ENCODE data around the gene ZNF77.
A peak's percentile ranks its signal among the peaks of the same experiment; 100 is the strongest.
"Not testable (repeated sequence)": the region's sequence is repeated elsewhere in the genome, so short reads cannot be mapped to it uniquely, and the experiment has no call there.

ZNF77 gene

DNA sequence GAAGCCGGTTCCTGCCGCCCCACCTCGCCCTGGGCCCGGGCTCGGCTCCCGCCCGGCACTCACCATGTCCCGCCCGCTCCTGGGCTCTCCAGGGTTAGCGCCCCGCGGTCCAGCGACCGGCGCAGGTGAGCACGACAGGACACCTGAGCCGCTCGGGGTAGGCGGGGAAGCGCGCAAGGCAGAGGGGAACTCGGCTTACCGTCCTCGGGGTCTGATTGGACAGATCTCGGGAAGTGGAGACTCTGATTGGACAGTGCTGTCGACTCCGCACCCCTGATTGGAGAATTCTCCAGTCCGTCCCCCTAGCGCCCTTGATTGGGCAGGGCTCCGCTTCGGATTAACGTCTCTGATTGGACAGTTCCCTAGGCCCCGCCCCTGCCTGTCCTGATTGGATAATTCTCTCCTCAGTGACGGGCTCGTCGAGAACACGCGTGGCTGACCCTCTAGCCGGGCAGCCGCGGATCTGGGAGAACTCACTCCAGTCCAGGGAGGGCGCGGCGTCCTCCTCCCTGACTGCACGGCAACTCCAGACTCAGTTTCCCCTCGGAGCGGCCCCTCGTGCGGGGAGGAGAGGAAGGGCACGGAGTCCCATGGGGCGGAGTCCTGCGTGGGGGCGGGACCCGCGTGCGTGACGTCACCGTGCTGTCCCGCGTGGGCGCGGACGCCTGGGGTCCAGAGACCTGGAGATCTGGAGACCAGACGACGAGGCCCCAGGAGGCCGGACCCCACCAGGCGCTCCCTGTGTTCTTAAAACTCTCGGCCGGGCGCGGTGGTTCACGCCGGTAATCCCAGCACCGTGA is at the start of gene ZNF77:
TSS of gene ZNF77 (minus strand) at position 197 of the 800 bp plus-strand sequence. CDS start at position 66, 131 bp downstream.
- peak; percentile 95 for DNase-seq (ENCODE audit: low read depth)

DNA sequence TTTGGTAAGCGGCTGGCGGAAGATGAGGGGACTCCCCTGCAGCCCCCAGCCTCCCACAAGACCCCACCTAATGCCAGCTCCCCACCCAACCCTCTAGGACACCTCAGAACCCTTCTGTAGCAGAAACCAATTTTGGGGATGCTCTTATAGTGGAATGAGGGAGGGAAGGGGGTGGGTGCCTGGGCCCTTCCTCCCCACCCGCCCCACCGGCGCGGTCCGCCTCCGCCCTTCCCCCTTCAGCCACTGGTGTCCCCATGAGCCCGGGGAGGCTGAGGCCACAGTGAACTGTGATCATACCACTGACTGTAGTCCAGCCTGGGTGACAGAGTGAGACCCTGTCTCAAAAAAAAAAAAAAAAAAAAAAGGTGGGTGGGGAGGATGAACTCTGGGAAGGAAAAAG is 48.8 kb upstream of the ZNF77 start:
- DNase-seq (ENCODE audit: low read depth): no peak

DNA sequence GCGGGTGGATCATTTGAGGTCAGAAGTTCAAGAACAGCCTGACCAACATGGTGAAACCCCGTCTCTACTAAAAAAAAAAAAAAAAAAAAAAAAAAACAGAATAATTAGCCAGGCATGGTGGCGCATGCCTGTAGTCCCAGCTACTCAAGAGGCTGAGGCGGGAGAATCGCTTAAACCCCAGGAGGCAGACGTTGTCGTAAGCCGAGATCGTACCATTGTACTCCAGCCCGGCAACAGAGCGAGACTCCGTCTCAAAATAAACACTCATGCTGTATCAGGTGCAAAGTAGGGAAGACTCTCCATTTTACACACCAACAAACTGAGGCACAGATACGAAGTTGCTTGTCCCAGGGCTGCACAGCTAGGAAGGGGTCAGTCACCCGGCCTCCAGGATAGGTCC is 48.2 kb upstream of the ZNF77 start:
- DNase-seq (ENCODE audit: low read depth): no peak

DNA sequence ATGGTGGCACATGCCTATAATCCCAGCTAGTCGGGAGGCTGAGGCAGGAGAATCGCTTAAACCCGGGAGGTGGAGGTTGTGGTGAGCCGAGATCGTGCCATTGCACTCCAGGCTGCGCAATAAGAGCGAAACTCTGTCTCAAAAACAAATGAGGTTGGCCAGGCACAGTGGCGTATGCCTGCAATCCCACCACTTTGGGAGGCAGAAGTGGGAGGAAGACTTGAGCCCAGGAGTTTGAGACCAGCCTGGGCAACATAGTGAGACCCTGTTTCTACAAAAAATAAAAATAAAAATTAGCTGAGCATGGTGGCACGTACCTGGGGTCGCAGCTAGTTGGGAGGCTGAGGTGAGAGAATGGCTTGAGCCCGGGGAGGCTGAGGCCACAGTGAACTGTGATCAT is 47.6 kb upstream of the ZNF77 start:
- not testable (repeated sequence) for DNase-seq (ENCODE audit: low read depth)

DNA sequence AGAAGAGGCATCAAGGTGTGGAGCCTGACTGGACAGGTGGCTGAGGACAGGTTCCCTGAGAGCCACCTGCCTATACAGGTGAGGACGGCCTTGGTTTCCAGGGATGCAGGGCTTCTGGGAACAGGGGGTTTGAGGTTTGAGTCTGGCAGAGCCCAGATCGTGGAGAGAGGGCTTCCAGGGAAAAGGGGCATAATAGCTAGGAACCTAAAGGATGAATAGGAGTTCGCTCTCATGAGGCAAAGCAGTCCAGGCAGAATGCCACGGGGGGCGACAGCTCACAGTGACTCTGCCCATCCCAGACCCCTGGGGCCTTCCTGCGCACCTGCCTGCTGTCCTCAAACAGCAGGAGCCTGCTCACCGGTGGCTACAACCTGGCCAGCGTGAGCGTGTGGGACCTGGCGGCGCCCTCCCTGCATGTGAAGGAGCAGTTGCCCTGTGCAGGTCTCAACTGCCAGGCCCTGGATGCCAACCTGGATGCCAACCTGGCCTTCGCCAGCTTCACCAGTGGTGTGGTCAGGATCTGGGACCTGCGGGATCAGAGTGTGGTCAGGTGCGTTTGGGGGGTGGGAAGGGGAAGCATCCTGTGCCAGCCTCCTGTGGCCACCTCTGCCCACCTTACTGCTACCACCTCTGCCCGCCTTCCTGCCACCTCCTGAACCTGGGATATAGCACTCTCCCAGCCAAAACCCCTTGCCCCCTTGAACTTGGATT is 44.6 kb upstream of the ZNF77 start:
- no peak for DNase-seq (ENCODE audit: low read depth)

DNA sequence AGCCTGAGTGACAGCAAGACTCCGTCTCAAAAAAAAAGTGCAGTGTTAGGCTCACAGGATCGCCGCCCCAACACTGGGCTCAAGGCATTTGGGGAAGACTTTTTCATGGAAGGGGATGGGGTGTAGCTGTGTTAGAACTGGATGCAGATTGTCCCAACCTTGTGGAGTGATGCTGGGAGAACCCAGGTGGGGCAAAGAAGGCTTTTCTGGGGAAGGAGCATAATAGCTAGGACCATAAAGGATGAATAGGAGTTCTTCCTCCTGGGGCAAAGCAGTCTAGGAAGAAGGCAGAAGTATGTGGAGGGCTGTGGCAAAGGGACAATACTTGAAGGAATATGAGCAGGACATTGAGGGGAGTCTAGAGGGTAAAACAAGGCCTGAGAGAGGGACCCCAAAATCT is 43.8 kb upstream of the ZNF77 start:
- DNase-seq (ENCODE audit: low read depth): no peak

DNA sequence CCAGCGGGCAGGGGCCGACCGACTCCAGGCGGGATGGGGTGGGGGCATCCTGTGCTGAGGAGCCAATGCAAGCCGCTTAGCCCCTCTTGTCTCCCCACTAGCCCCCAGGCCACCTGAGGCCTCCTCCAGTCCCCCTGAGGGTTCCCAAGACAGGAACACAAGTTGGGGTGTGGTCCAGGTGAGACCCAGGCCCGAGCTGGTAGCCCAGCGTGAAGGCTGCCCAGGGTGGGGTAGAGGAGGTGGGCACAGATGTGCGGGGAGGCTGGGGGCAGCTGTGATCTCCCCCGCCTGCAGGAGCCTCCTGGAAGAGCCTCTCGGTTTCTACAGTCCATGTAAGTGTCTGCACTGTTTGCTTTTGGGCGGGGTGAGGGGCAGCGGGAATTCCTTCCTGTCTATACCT is 43.0 kb upstream of the ZNF77 start:
- no peak for DNase-seq (ENCODE audit: low read depth)

DNA sequence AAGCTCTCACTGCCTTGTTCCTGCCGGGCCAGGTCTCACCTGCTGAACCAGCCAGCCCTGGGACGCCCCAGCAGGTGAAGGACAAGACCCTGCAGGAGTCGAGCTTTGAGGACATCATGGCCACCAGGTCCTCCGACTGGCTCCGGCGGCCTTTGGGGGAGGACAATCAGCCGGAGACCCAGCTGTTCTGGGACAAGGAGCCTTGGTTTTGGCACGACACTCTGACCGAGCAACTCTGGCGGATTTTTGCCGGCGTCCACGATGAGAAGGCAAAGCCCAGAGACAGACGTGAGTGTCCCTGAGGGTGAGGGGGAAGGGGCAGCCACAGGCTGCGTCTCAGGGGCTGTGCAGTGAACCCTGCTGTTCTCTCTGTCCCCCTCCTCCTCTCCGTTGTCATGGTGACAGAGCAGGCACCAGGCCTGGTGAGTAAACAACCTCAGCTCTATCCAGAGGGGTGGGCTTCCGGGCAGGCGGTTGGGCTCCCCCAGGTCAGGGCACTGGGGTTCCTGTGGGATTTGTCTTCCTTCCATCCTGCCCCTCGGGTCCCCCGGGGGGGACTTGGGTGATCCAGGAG is 42.3 kb upstream of the ZNF77 start:
- DNase-seq (ENCODE audit: low read depth): no peak

DNA sequence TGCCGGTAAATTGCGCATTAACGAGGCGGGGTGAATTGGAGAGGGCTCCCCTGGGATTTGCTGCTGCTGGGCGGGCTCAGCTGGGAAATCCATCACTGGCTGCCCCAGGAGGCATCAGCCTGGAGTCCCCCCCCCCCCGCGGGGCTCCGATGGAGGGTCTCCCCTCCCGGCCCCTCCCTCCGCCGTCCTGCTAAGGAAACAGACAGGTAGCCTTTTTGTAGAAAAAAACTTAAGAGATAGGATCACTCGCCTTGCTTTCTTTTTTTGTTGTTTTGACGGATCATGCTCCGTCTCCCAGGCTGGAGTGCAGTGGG is 39.4 kb upstream of the ZNF77 start:
- DNase-seq (ENCODE audit: low read depth): no peak

DNA sequence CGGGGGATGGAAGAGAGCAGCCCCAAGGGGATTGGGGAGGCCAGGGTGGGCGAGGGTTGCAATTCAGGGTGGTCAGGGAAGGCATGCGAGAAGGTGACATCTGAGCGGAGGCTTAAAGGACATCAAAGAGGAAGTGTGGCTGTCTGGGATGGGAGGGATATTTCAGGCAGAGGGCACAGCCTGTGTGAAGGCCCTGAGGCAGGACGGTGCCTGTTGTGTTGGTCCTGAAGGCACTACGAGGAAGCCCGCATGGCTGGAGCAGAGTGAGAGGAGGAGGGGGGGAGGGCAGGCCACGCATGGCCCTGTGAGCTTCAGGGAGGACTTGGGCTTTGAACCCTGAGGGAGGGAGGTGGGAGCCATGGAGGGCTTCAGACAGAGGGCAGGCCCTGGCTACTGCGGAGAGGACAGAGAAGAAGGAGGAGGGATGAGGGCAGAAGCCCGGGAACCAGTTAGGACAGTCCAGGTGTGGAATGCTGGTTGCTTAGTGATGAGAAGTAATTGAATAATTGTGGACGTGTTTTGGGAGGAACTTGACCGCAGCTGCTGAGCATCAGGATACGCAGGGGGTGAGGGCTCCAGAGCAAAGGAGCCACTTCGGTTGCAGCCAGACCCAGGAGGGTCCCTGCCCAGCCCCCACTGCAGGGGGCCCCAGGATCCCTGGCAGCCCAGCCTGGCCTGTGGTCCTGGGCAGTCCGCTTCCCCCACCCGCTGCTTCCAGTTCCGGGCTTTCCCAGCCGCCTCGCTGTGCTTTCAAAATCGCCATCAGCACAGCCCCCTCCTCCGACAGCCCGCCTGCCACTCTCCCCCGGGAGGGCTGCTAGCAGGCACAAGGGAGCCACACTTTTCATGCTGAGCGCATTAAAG is 38.8 kb upstream of the ZNF77 start:
- no peak for DNase-seq (ENCODE audit: low read depth)

DNA sequence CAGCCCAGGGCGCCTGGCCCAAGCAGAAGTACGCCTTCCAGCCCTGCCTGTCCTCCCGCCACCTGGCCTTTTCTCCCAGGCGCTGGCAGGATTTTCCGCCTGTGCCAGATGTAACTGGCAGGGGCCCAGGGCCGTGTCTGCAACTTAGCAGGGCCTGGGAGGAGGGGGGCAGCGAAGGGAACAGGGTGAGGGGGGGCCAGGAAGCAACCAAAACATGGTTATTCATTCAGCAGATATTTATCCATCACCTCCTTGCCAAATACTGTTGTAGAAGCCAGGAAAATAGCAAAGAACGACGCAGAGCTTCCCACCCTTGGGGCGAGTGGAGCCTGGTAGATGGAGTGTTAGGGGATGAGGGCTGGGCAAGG is 38.2 kb upstream of the ZNF77 start:
- no peak for DNase-seq (ENCODE audit: low read depth)

DNA sequence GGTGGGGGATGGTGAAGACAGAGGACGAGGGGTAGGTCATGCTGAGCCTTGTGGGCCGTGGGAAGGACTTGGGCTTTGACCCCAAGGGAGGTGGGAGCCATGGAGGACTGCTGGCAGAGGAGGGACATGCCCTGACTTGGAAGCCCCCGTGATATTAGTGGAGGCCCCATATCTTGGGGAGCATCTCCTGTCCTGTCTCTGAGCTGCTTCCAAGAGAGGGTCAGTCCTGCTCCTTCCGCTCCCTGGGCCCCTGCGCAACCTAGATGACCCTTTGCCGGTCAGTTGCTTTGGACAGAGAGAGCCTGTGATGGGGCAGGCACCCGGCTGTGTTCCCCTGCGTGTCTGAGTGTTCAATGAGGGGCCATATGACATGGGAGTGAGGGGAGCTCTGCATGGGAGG is 37.8 kb upstream of the ZNF77 start:
- DNase-seq (ENCODE audit: low read depth): no peak

DNA sequence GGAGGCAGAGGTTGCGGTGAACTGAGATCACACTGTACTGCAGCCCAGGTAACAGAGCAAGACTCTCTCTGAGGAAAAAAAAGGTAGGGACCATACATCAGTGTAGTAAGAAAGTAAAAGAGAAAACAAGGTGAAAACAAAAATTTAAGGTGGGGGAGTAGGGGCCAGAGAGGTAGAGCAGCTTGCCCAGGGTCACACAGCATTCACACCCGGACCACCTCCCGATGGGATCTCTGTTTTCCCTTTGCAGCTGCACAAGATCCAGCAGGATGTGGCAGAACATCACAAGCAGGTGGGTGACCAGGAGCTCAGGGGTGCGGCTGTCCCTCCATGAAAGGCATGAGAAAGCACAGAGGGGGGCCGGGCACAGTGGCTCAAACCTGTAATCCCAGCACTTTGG is 37.1 kb upstream of the ZNF77 start:
- no peak for DNase-seq (ENCODE audit: low read depth)

DNA sequence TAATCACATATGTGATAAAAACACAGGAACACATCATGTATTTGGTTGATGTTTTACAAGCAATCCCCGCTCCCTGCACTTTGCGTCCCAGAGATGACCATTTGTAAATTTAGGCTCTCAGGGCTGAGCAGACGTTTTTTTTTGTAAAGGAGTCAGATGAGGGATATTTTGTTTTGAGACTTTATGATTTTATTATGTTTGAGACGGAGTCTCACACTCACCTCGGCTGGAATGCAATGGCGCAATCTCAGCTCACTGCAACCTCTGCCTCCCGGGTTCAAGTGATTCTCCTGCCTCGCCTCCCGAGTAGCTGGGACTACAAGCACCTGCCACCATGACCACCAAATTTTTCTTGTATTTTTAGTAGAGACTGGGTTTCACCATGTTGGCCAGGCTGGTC is 34.0 kb upstream of the ZNF77 start:
- DNase-seq (ENCODE audit: low read depth): no peak

DNA sequence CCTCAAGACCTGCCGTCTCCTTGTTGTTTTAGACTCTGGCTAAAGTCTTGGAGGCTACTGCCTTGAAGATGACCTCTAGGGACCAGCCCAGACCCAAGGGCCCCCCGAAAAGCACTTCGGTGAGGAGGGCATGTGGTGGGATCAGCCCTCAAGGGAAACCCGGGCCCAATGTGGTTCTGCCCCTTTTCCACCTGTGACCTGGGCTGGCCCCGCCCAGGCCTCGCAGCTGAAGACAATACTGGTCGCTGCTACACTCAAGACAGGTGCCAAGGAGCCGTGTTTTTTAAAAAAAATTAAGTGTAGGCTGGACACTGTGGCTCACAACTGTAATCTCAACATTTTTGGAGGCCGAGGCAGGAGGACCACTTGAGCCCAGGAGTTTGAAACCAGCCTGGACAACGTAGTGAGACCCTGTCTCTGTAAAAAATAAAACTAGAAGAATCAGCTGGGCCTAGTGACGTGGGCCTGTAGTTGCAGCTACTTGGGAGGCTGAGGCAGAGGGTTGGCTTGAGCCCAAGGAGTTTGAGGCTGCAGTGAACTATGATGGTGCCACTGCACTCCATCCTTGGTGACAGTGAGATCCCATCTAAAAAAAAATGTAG is 33.5 kb upstream of the ZNF77 start:
- DNase-seq (ENCODE audit: low read depth): no peak

DNA sequence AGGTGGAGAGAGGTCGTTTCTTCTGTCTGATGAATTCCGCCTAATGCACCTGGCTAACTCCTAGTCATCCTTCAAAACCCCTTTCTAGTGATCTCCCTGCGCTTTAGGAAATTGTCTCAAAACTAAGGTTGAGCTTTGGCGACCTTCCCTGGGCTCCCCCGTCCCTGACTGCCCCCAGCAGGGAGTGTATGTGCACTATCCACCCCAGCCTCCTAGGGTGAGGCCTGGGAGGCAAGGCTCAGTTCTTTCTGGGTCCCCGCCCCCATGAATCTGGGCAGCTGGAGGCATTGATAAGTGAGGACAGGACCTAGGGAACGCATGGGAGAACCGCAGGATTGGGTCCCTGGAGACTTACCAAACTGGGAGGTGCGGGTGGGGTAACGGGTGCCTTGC is 33.0 kb upstream of the ZNF77 start:
- DNase-seq (ENCODE audit: low read depth): peak; percentile 62

DNA sequence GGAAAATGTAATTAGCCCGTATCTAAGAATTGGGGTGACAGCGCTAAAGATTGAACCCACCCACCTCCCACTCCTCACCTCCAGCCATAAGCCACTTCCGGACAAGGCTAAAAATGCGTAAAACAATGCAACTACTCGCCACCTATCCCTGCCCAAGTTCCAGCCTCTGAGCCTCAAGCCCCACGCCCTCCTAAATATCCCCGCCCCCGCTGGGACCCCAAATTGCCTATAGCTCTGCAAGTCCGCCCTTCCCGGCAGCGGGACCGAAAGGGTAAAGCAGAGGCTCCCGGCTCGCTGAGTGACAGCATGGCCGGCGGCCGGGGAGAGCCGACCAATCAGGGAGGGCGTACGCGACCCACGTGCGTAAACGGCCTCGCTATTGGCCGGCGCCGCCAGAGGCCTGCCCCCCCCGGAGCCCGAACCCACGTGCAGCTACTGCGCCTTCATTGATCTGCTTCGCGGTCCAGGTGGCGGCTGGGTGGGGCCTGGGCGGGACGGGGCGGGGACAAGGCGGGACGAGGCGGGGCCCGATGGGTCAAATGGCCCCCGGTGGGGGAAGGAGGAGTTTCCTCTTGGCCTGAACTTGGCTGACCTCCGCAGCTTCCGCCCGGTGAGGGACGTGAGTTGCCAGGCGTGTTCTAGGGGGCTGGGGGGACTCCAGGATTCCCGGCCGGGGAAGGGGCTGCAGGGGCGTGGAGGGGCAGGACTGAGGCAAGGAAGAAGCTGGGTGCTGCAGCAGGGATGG is 32.4 kb upstream of the ZNF77 start, which contains the start of gene TLE6:
TSS of gene TLE6 (plus strand) at position 564 of the 745 bp plus-strand sequence. CDS start 670 bp downstream, outside the sequence.
- peak; percentile 84 for DNase-seq (ENCODE audit: low read depth)

DNA sequence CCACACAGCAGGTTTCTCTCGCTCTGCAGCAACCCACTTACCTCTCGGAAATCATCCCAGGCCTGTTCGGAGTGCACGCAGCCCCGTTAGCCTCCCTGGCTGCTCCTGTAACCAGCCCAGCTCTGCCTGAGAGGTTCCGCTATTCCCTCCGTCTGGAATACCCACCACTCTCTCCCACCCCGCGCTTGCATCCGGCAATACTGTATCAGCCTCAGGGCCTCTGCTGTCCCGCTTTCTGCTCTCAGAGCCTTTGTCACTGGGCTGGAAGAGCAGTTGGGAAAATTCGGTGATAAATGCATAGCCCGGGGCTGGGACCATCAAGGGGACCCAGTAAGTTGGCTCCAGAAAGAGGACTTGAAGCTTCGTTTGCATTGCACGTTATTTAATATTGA is 31.8 kb upstream of the ZNF77 start:
- DNase-seq (ENCODE audit: low read depth): no peak

DNA sequence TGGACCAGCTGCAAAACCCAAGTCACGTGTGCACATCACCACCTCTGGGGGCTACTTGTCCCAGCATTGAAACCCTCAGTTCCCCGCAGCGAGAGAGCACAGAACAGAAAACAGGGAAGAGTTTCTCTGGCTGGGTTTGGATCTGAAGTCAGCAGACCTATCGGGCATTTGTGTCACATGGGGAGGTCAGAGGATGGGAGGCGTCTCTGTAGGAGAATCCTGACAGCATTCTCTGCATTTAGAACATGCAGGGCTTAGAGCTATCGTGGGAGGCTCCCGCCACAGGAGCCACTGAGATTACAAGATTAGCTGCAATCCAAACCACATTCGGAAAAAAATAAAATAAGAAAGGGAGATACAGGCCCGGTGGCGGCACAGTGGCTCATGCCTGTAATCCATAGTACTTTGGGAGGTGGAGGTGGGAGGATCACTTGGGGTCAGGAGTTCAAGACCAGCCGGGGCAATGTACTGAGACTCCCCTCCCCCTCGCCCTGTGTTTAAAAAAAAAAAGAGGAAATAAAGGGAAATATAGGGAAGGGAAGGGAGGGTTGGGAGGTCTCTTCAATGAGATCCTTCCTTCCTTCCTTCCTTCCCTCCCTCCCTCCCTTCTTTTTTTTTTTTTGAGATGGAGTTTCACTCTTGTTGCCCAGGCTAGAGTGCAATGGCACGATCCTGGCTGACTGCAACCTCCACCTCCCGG is 29.7 kb upstream of the ZNF77 start:
- peak; percentile 58 for DNase-seq (ENCODE audit: low read depth)

DNA sequence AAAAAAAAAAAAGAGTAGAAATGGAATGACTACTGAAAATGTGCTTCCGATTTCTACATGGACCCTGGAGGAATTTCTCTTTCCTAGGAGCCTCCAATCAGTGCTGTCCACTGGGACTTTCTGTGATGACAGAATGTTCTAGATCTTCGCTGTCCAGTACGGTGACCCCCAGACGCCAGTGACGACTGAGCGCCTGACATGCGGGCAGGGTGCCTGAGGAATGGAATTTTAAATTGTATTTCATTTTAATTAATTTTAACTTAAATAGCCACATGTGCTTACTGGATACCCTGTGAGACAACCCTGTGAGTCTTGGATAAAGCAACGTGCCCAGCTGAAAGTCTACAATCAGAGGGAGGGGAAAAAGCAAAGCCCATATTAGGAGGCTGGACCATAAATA is 28.5 kb upstream of the ZNF77 start:
- DNase-seq (ENCODE audit: low read depth): no peak
